HG02943 (cell line): ENCODE measurements around the gene PDCD11.
"Not testable (repeated sequence)": the region's sequence is repeated elsewhere in the genome, so short reads cannot be mapped to it uniquely, and the experiment has no call there.

Experiments
- ATAC-seq: cut with Tn5 transposase; IDR thresholded peaks from one replicate; pipeline ENCODE4 v1.9.1; 2021; ENCODE audit warnings: mild to moderate bottlenecking, low read depth, moderate library complexity; ENCODE audit not compliant: unreplicated experiment

The PDCD11 gene

GRCh38 chr10:103415581-103415980 lies 19.2 kb downstream of the PDCD11 start:
- no peak for ATAC-seq

DNA sequence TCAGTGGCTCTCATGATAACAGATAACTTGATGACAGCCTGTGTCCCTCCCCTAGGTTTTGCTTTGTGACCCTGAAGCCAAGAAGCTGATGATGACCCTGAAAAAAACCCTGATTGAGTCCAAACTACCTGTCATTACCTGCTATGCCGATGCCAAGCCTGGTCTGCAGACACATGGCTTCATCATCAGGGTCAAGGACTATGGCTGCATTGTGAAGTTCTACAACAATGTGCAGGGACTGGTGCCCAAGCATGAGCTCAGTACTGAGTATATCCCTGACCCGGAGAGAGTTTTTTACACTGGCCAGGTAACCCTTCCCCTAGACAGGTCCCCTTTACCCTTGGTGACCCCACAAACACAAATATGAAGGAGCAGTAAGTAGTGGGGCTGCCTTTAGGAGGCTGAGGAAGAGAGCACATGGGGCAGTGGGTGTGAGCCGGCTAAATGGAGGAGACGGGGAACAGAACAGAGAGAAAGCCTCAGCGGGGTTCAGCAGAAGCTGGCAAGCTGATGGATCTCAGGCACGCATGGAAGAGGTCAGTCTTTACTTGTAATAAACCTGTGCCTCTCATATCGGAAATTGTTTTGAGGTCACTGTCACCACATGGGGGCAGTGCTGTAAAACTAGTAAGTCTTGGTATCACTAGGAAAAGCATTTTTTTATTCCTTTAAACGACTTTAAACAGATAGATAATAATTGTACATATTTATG lies 20.2 kb downstream of the PDCD11 start:
- ATAC-seq = no peak

- not testable (repeated sequence) for ATAC-seq
Measured at GRCh38 chr10:103417148-103417469, 20.7 kb downstream of the PDCD11 start.

DNA sequence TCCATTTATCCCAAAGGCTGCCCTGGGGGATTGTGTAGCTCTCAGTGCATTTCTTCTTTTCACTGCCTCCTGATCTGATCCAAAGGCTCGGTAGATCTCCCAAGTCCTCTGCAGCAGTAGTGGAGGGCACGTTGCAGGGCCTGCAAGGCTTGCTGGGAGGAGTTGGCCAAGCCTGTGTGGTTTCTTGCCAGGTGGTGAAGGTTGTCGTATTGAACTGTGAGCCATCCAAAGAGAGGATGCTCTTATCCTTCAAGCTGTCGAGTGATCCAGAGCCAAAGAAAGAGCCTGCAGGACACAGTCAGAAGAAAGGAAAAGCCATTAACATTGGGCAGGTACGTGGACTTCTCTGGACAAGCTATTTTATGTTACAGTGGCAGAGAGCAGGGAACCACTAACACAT lies 21.2 kb downstream of the PDCD11 start:
- no peak for ATAC-seq

GRCh38 chr10:103419101-103419500 lies 22.7 kb downstream of the PDCD11 start:
- no peak for ATAC-seq

GRCh38 chr10:103423748-103424147 lies 27.3 kb downstream of the PDCD11 start:
- ATAC-seq = no peak

- ATAC-seq = no peak
Measured at GRCh38 chr10:103427866-103428265, 31.4 kb downstream of the PDCD11 start.

DNA sequence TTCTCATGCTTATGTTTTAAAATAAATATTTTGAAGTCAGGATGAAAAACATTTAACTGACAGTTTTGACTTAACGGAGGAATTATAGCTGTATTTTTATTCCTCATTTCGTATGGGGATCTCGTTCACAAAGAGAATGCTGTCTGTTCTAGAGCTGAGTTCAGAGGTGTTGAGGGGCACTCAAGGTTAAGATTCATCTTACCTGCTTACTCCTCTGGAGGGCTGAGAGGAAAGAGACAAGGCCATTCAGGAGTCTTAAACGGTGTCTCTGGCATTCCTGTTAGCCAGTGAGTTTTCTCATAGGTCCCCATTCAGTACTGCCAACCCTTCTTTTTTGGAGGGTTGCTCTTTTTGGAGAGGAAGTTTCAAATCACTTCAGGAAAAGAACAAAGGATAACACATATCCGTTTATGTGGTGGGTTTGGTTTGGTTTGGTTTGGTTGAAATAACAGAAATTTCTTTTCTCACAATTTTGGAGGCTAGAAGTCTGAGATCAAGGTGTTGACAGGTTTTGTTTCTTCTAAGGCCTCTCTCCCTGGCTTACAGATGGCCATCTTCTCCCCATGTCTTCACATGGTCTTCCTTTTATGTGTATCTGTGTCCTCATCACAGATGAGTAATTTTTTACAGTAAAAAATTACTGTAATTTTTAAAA lies 32.7 kb downstream of the PDCD11 start:
- ATAC-seq = no peak

GRCh38 chr10:103429647-103430046 lies 33.2 kb downstream of the PDCD11 start:
- no peak for ATAC-seq

DNA sequence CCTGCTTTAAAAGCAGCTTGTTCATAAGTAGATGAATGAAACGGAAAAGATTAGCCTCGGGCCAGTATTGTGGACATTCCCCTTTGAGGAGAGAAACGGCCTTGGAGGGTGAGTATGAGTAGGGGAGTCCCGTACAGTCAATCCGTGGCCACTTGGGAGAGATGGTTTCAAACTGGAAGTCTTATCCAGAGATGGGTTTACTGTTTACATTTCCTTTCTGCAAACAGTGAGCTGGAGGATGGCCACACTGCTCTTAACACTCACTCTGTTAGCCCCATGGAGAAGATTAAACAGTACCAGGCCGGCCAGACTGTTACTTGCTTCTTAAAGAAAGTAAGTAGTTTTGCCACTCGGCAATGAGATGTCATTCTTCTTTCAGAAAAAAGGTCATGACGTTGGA lies 35.5 kb downstream of the PDCD11 start:
- ATAC-seq = no peak

DNA sequence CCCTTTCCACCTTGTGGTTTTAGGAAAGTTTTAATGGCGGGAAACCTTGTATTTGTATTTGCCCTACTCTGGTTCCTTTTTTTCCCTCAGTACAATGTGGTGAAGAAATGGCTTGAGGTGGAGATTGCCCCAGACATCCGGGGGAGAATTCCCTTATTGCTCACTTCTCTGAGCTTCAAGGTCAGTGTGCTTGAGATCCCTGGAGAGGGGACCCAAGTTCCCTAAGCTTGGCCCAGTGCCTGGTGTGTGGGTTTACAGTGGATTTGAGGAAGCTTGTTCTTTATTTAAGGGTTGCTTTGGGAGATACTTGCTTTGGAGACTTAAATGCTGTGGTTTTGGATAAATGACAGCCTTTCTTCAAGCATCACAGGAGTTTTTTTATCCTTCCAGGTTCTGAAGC lies 37.4 kb downstream of the PDCD11 start:
- ATAC-seq = no peak

GRCh38 chr10:103439776-103440175 lies 43.4 kb downstream of the PDCD11 start:
- ATAC-seq = no peak

- ATAC-seq = no peak
Measured at GRCh38 chr10:103440416-103440815, 44.0 kb downstream of the PDCD11 start.

DNA sequence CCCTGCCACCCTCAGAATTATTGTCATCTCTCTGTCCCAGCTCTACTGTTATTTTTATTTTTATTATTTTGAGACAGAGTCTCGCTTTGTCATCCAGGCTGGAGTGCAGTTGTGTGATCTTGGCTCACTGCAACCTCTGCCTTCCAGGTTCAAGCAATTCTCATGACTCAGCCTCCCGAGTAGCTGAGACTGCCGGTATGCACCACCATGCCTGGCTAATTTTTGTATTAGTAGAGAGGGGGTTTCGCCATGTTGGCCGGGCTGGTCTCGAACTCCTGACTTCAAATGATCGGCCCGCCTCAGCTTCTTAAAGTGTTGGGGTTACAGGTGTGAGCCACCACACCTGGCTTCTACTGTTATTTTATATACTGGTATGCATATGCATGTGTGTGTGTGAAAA lies 44.8 kb downstream of the PDCD11 start:
- ATAC-seq = no peak

DNA sequence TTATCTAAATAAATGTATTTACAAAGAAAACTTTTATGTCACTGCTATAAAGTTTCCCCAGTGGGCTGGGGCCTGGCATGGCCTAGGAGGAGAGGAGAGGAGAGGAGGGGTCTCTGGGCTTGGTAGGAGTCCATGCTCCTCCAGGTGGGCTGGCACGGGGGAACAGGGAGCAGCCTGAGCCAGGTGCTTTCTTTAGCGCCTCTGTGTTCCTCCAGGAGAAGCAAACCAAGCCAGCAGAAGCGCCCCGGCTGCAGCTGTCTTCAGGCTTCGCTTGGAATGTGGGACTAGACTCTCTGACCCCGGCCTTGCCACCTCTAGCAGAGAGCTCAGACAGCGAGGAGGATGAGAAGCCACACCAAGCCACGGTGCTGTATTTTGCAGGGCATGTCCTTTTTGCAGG lies 45.2 kb downstream of the PDCD11 start:
- no peak for ATAC-seq

GRCh38 chr10:103442031-103442461 lies 45.6 kb downstream of the PDCD11 start:
- ATAC-seq = no peak

DNA sequence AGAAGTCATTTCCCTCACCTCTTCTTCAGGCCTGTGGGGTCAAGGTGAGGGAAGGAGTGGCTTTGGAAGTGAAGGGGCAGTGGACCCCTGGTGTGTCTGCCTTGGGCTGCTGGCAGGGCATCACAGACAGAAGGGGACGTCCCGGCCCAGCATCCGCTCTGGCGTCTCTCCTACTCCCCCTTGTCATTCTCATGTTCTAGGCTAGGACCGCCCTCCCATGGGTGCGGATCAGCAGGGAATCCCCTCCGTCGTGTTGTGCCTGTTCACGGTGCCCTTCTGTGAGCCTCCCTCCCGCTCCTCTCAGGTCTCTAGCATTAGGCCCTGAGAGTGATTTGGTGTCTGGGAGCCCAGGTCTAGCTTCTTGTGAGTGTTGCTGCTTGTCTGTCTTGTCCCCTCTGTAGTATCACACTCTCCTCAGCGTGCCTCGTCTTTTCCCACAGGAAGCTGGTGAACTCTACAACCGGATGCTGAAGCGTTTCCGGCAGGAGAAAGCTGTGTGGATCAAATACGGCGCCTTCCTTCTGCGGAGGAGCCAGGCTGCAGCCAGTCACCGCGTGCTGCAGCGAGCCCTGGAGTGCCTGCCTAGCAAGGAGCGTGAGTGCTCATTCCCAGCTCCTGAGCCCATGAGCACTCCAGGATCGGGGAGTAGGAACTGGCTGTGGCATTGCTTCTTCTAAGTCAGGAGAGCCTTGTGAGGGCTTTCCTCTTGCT lies 47.2 kb downstream of the PDCD11 start:
- no peak for ATAC-seq

- no peak for ATAC-seq
Measured at GRCh38 chr10:103444478-103444877, 48.1 kb downstream of the PDCD11 start.

GRCh38 chr10:103445366-103445765 lies 48.9 kb downstream of the PDCD11 start:
- no peak for ATAC-seq

GRCh38 chr10:103445767-103446567 lies 49.5 kb downstream of the PDCD11 start:
- no peak for ATAC-seq

DNA sequence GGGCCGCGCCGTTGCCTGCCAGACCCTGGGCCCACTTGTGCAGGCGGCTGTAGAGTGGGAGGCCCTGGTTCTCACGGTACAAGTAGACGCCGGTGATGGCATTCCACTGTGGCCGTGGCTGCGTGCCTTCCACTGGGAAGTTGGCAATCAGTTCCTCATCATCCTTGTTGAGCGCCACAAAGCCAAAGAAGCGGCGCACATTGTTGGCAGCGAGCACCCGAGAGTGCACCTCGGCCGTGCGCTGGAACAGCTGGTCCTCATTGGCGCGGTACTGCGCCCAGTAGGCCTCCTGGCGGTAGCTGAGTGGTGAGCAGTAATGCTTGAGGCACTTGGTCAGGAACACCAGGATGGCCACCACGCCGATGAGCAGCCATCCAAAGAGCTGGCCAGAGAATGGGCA lies 50.8 kb downstream of the PDCD11 start:
- no peak for ATAC-seq
